H1 (cell line): ENCODE results near the gene KIT.

Experiments used
- CHD1 ChIP-seq: IDR thresholded peaks from 2 replicates; pipeline ENCODE4 v1.6.1; 2012; ENCODE audit warnings: low read depth, low read length, improper control_type of control experiment
- CHD2 ChIP-seq: IDR thresholded peaks from 2 replicates; pipeline ENCODE4 v1.6.1; 2012; ENCODE audit warnings: low read length, improper control_type of control experiment
- JUN ChIP-seq: IDR thresholded peaks from 2 replicates; pipeline ENCODE4 v1.6.1; 2011; ENCODE audit warnings: low read depth, mild to moderate bottlenecking, improper control_type of control experiment, low read length
- POLR2AphosphoS5 ChIP-seq: IDR thresholded peaks from 2 replicates; pipeline ENCODE4 v1.6.1; 2011; ENCODE audit warnings: low read depth, low read length
- RFX5 ChIP-seq: IDR thresholded peaks from 2 replicates; pipeline ENCODE4 v1.6.1; 2011; ENCODE audit warnings: low read depth, low read length, improper control_type of control experiment, borderline replicate concordance
- SP1 ChIP-seq: IDR thresholded peaks from 2 replicates; pipeline ENCODE4 v1.6.1; 2011; ENCODE audit warnings: low read depth, low read length
- YY1 ChIP-seq: IDR thresholded peaks from 2 replicates; pipeline ENCODE4 v1.6.1; 2011; ENCODE audit warnings: low read depth, mild to moderate bottlenecking, low read length
- ZNF274 ChIP-seq: IDR thresholded peaks from 2 replicates; pipeline ENCODE4 v1.7.0; 2012; ENCODE audit warnings: low read length, borderline replicate concordance; ENCODE audit errors: extremely low read depth
- TF ChIP-seq, protein P1 (sequence below), 3 experiments: IDR thresholded peaks; 1 replicate in 2 of 3; 2 replicates in 1 of 3; pipeline versions ENCODE4 v1.5.1 to v1.6.1; 2011; ENCODE audit warnings: low read length in 3 of 3, mild to moderate bottlenecking in 3 of 3, inconsistent platforms in 2 of 3, low read depth in 1 of 3, moderate library complexity in 1 of 3; ENCODE audit not compliant: insufficient read depth in 1 of 3; ENCODE audit errors: control extremely low read depth in 1 of 3

DNA sequence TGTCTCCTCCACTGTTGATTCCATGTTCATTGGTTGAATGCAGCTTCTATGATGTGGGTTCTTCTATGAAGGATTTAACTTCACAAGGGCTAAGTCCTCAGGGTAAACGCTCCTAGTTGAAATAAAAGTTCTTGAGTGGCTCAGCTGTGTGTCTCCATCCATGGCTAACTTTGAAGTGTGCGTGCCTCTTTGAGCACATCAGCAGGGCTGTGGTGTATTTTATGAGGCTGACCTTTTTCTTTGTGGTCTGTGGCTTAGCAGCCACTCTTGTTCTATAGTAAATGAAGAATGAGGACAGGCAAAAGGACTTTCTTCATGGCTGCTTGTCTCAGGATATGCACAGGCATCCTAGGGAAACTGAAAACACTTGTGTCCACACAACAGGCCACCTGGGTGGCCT lies 88.5 kb downstream of the KIT start:
- TF ChIP-seq ZNF274 (no peak), JUN (no peak), RFX5 (no peak), CHD2 (no peak), YY1 (no peak), POLR2AphosphoS5 (no peak), SP1 (no peak), CHD1 (no peak)
- TF ChIP-seq, protein P1, sequence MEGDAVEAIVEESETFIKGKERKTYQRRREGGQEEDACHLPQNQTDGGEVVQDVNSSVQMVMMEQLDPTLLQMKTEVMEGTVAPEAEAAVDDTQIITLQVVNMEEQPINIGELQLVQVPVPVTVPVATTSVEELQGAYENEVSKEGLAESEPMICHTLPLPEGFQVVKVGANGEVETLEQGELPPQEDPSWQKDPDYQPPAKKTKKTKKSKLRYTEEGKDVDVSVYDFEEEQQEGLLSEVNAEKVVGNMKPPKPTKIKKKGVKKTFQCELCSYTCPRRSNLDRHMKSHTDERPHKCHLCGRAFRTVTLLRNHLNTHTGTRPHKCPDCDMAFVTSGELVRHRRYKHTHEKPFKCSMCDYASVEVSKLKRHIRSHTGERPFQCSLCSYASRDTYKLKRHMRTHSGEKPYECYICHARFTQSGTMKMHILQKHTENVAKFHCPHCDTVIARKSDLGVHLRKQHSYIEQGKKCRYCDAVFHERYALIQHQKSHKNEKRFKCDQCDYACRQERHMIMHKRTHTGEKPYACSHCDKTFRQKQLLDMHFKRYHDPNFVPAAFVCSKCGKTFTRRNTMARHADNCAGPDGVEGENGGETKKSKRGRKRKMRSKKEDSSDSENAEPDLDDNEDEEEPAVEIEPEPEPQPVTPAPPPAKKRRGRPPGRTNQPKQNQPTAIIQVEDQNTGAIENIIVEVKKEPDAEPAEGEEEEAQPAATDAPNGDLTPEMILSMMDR (IDR thresholded peaks at IDR 0.05; ENCODE audit: control extremely low read depth in 1 of 3, insufficient read depth in 1 of 3, low read depth in 1 of 3, low read length in 3 of 3) = no peak
